SK-N-MC (cell line): ENCODE results near the gene PARP14.
"Not testable (repeated sequence)": the region's sequence is repeated elsewhere in the genome, so short reads cannot be mapped to it uniquely, and the experiment has no call there.

Experiments used
- DNase-seq: peaks from one replicate; pipeline ENCODE4 v3.0.0-alpha.2; 2011; ENCODE audit warnings: low read depth, low spot score
- H3K27ac ChIP-seq: fragments of 200-600 bp; sonication (generic); 2 replicates; pipeline ENCODE4 v1.5.1; 2016; ENCODE audit warnings: mixed run types
- H3K36me3 ChIP-seq: fragments of 200-600 bp; sonication (generic); 2 replicates; pipeline ENCODE4 v1.6.1; 2017; ENCODE audit warnings: antibody characterized with exemption, low read length, mixed read lengths; ENCODE audit not compliant: insufficient read depth
- H3K4me3 ChIP-seq: fragments of 200-600 bp; sonication (generic); 2 replicates; pipeline ENCODE4 v1.5.1; 2016
- H3K9ac ChIP-seq: fragments of 200-600 bp; sonication (generic); 2 replicates; pipeline ENCODE4 v1.8.0; 2017; ENCODE audit warnings: mixed run types, mixed read lengths; ENCODE audit not compliant: insufficient read length
- H3K9me3 ChIP-seq: fragments of 200-600 bp; sonication (generic); 2 replicates; pipeline ENCODE4 v1.6.1; 2017; ENCODE audit warnings: low read depth, mild to moderate bottlenecking, antibody characterized with exemption, low read length, moderate library complexity, mixed read lengths
- EZH2 ChIP-seq: fragments of 200-600 bp; sonication (generic); IDR thresholded peaks from one replicate; pipeline ENCODE4 v1.6.1; 2017; ENCODE audit warnings: antibody characterized with exemption
- FOXP2 ChIP-seq: optimal IDR thresholded peaks from 2 replicates; pipeline ENCODE3; 2011; ENCODE audit warnings: mild to moderate bottlenecking, moderate library complexity; ENCODE audit not compliant: insufficient read depth; ENCODE audit errors: extremely low read length, control extremely low read depth
- POLR2AphosphoS5 ChIP-seq: IDR thresholded peaks from 2 replicates; pipeline ENCODE4 v1.6.1; 2012; ENCODE audit warnings: mild to moderate bottlenecking, low read depth, low read length, borderline replicate concordance

The PARP14 gene

GRCh38 chr3:122688996-122689395, 8.4 kb downstream of the PARP14 start:
- DNase-seq, result no peak
- Histone ChIP-seq H3K27ac (no peak overlapping the region), H3K36me3 (no peaks in the 10 kb centered on the region), H3K9ac (no peak overlapping the region), H3K4me3 (no peak overlapping the region), H3K9me3 (no peaks in the 10 kb centered on the region)
- TF ChIP-seq EZH2 (no peak), FOXP2 (no peak), POLR2AphosphoS5 (no peak)

- Histone ChIP-seq H3K27ac (no peak overlapping the region), H3K9me3 (no peaks in the 10 kb centered on the region), H3K36me3 (no peaks in the 10 kb centered on the region), H3K9ac (no peak overlapping the region), H3K4me3 (no peak overlapping the region)
- TF ChIP-seq FOXP2, result no peak
- no peak for DNase-seq
These were observed 8.9 kb downstream of the PARP14 start for GRCh38 chr3:122689587-122689986.

GRCh38 chr3:122690096-122690495, 9.5 kb downstream of the PARP14 start:
- H3K9ac ChIP-seq, result no peak overlapping the region
- no peaks in the 10 kb centered on the region for H3K36me3 ChIP-seq
- no peak for DNase-seq
- H3K4me3 ChIP-seq, result no peak overlapping the region
- H3K9me3 ChIP-seq, result no peaks in the 10 kb centered on the region
- H3K27ac ChIP-seq, result no peak overlapping the region
- TF ChIP-seq FOXP2, result no peak
- TF ChIP-seq POLR2AphosphoS5, result no peak
- no peak for TF ChIP-seq EZH2

GRCh38 chr3:122691195-122691594, 10.6 kb downstream of the PARP14 start:
- no peak overlapping the region for H3K4me3 ChIP-seq
- no peak overlapping the region for H3K27ac ChIP-seq
- no peaks in the 10 kb centered on the region for H3K9me3 ChIP-seq
- no peaks in the 10 kb centered on the region for H3K36me3 ChIP-seq
- TF ChIP-seq EZH2, result no peak
- TF ChIP-seq FOXP2, result no peak
- TF ChIP-seq POLR2AphosphoS5, result no peak
- DNase-seq, result no peak
- no peak overlapping the region for H3K9ac ChIP-seq

- Histone ChIP-seq H3K9me3 (no peaks in the 10 kb centered on the region), H3K36me3 (no peaks in the 10 kb centered on the region), H3K27ac (no peak overlapping the region), H3K9ac (no peak overlapping the region), H3K4me3 (no peak overlapping the region)
- DNase-seq, result no peak
- no peak for TF ChIP-seq EZH2
- TF ChIP-seq POLR2AphosphoS5, result no peak
- no peak for TF ChIP-seq FOXP2
These were observed 12.0 kb downstream of the PARP14 start for GRCh38 chr3:122692674-122693073.

GRCh38 chr3:122694966-122695365, 14.3 kb downstream of the PARP14 start:
- DNase-seq, result no peak
- H3K36me3 ChIP-seq, result no peaks in the 10 kb centered on the region
- TF ChIP-seq FOXP2, result no peak
- no peak overlapping the region for H3K9ac ChIP-seq
- H3K27ac ChIP-seq, result no peak overlapping the region
- no peaks in the 10 kb centered on the region for H3K9me3 ChIP-seq
- no peak overlapping the region for H3K4me3 ChIP-seq

- Histone ChIP-seq H3K36me3 (no peaks in the 10 kb centered on the region), H3K9ac (no peak overlapping the region), H3K4me3 (no peak overlapping the region), H3K27ac (no peak overlapping the region), H3K9me3 (no peaks in the 10 kb centered on the region)
- TF ChIP-seq EZH2, result no peak
- no peak for TF ChIP-seq FOXP2
- no peak for TF ChIP-seq POLR2AphosphoS5
- no peak for DNase-seq
These were observed 15.4 kb downstream of the PARP14 start for GRCh38 chr3:122695927-122696561.

- no peak for TF ChIP-seq POLR2AphosphoS5
- no peak for TF ChIP-seq FOXP2
- no peak for TF ChIP-seq EZH2
- H3K9ac ChIP-seq, result no peak overlapping the region
- no peak for DNase-seq
- no peaks in the 10 kb centered on the region for H3K36me3 ChIP-seq
- no peak overlapping the region for H3K4me3 ChIP-seq
- H3K27ac ChIP-seq, result no peak overlapping the region
- H3K9me3 ChIP-seq, result no peaks in the 10 kb centered on the region
These were observed 17.4 kb downstream of the PARP14 start for GRCh38 chr3:122697952-122698620.

GRCh38 chr3:122700193-122700592, 19.6 kb downstream of the PARP14 start:
- no peak for DNase-seq
- no peak overlapping the region for H3K9ac ChIP-seq
- TF ChIP-seq FOXP2 (no peak), POLR2AphosphoS5 (no peak), EZH2 (no peak)
- H3K27ac ChIP-seq, result no peak overlapping the region
- H3K36me3 ChIP-seq, result no peaks in the 10 kb centered on the region
- no peaks in the 10 kb centered on the region for H3K9me3 ChIP-seq
- no peak overlapping the region for H3K4me3 ChIP-seq

- Histone ChIP-seq H3K9ac (no peak overlapping the region), H3K4me3 (no peak overlapping the region), H3K27ac (no peak overlapping the region), H3K36me3 (no peaks in the 10 kb centered on the region), H3K9me3 (no peaks in the 10 kb centered on the region)
- DNase-seq, result no peak
- TF ChIP-seq EZH2 (no peak), POLR2AphosphoS5 (no peak), FOXP2 (no peak)
These were observed 24.7 kb downstream of the PARP14 start for GRCh38 chr3:122705379-122705778.

- not testable (repeated sequence) for H3K9me3 ChIP-seq, H3K36me3 ChIP-seq, H3K27ac ChIP-seq, H3K9ac ChIP-seq, DNase-seq, H3K4me3 ChIP-seq
These were observed 30.1 kb downstream of the PARP14 start for GRCh38 chr3:122710616-122711251.
